ENCODE data around the gene CCDC88B. TPM values are rescaled to one million over a fixed set of nuclear protein-coding genes. Genes with fewer than 3 reads are reported as not detected.

The CCDC88B gene
- total and polyA plus RNA-seq, 9 of the 15 experiments (the other 6 are each of a cell fraction or from before 2014, with no cell fraction given) = 0.13 to 18.1 (median 7.9) TPM

- DNase-seq (ENCODE audit: extremely low read depth in 1 of 4, low spot score in 3 of 4) (no peak), ATAC-seq (no peak), FAIRE-seq (no peak)
- H3K9me1 ChIP-seq (ENCODE audit: control insufficient read depth, insufficient read depth, low read length) = no peaks in the 10 kb centered on the region
- BruUV-seq (replicated peaks) = no TSS peak
- intact Hi-C loops (cut with micrococcal nuclease) = no loop called here
- no peak overlapping the region for H3K27ac ChIP-seq (ENCODE audit: extremely low read depth, low read depth, low read length)
- no peaks in the 10 kb centered on the region; the same call in 1 of the 2 replicates for H4K20me1 ChIP-seq (replicated peaks; ENCODE audit: control insufficient read depth, insufficient read depth, low read length)
- in situ Hi-C loops (cut with MboI) = no loop called here
- H3K79me2 ChIP-seq (ENCODE audit: control insufficient read depth, insufficient read depth, low read length) = no peaks in the 10 kb centered on the region
- no peak overlapping the region for H3K4me3 ChIP-seq
- WGBS (ENCODE audit: insufficient coverage, low coverage, missing lambda C conversion rate) = 29% methylated on average over 34 of the region's 34 CpGs
- CTCF ChIA-PET (ENCODE audit: low intra/inter-chr PET ratio) = no interaction called here
- H3K4me1 ChIP-seq (replicated peaks in 1 of 2; ENCODE audit: control insufficient read depth in 2 of 2, insufficient read depth in 2 of 2, low read length in 2 of 2) = peaks cover 3 to 45% of the 10 kb centered on the region in 2 experiments; a peak in 4 of 5 replicates
- no peaks in the 10 kb centered on the region for H3K9me3 ChIP-seq (replicated peaks; ENCODE audit: control insufficient read depth, insufficient read depth, low read depth, low read length)
- H3K4me2 ChIP-seq (ENCODE audit: insufficient read depth, low read length) = no peak overlapping the region
- no peaks in the 10 kb centered on the region for H3K36me3 ChIP-seq (ENCODE audit: control insufficient read depth, insufficient read depth, low read length)
- TF ChIP-seq RUNX1 (IDR thresholded peaks at IDR 0.05; ENCODE audit: low read depth) = no peak
- no peak for TF ChIP-seq GABPB1 (CRISPR knock-in tag; IDR thresholded peaks at IDR 0.05)
- no peak for TF ChIP-seq ZNF253 (CRISPR knock-in tag; conservative IDR thresholded peaks at IDR 0.05)
- TF ChIP-seq ERF (CRISPR knock-in tag; IDR thresholded peaks at IDR 0.05) = no peak
- 0 out of 2 replicates have a peak, but pooled peaks have one; percentile 25 for TF ChIP-seq EGR1 (conservative IDR thresholded peaks at IDR 0.05)
- no peak for TF ChIP-seq BACH1 (tag; IDR thresholded peaks at IDR 0.05)
- no peak overlapping the region for H2AFZ ChIP-seq (ENCODE audit: low read depth, low read length)
- peak overlapping the region in 1 of 2 experiments; percentile 48; a peak in 1 of 4 replicates for H3K9ac ChIP-seq (ENCODE audit: insufficient read depth in 1 of 2, low read depth in 2 of 2, low read length in 2 of 2)
- H3K27me3 ChIP-seq (ENCODE audit: control insufficient read depth in 2 of 2, insufficient read depth in 2 of 2, low read length in 2 of 2) = peaks cover 48 to 57% of the 10 kb centered on the region in 2 experiments
- POLR2A ChIA-PET = no interaction called here
Measured at GRCh38 chr11:64296830-64297698, 42.9 kb upstream of the CCDC88B start.
